Ascending aorta (tissue), 2 donors: ENCODE data around the gene TSPAN5. TPM values are rescaled to one million over a fixed set of nuclear protein-coding genes. Genes with fewer than 3 reads are reported as not detected.

ENCODE experiments used
- DNase-seq, 2 donors: peaks; one replicate each; pipeline ENCODE4 v3.0.0-alpha.2; 2019; ENCODE audit warnings: low spot score in 2 of 2
- H3K27ac ChIP-seq, 2 donors: fragments of 200-600 bp; sonication (generic); one replicate each; pipeline ENCODE4 v1.5.1; 2016 to 2017; ENCODE audit warnings: mild to moderate bottlenecking in 1 of 2
- H3K27me3 ChIP-seq: fragments of 200-600 bp; sonication (generic); one replicate; pipeline ENCODE4 v1.5.1; 2017
- H3K36me3 ChIP-seq, 2 donors: fragments of 200-600 bp; sonication (generic); one replicate each; pipeline ENCODE4 v1.5.1; 2016
- H3K4me1 ChIP-seq, 2 donors: fragments of 200-600 bp; sonication (generic); one replicate each; pipeline ENCODE4 v1.5.1; 2016 to 2017; ENCODE audit warnings: mild to moderate bottlenecking in 1 of 2
- H3K4me3 ChIP-seq, 2 donors: fragments of 200-600 bp; sonication (generic); one replicate each; pipeline ENCODE4 v1.5.1; 2016 to 2017; ENCODE audit warnings: mild to moderate bottlenecking in 1 of 2
- H3K9me3 ChIP-seq, 2 donors: fragments of 200-600 bp; sonication (generic); one replicate each; pipeline ENCODE4 v1.5.1; 2016
- intact Hi-C: fragments of 100-400 bp; cut with DNase I; formaldehyde crosslinking; loops from one replicate; pipeline ENCODE4 v1.15.1; 2023
- total RNA-seq: library from RNA; depleted of rRNA; stranded (reverse); fragments of >200 nt; gene quantifications from one replicate; pipeline ENCODE4 v1.1.0, GENCODE V29; 2016
- TF ChIP-seq, protein P1 (sequence below), 3 experiments: fragments of 200-600 bp in 2 of 3; fragments of 450-650 bp in 1 of 3; sonication (generic) in 2 of 3; IDR thresholded peaks; one replicate each; pipeline ENCODE4 v1.5.1; 2016 to 2019; ENCODE audit warnings: antibody characterized with exemption in 3 of 3, mild to moderate bottlenecking in 1 of 3, moderate library complexity in 1 of 3

The TSPAN5 gene
- total RNA-seq, 1 donor from 2014 or later, result 5.2 TPM

DNA sequence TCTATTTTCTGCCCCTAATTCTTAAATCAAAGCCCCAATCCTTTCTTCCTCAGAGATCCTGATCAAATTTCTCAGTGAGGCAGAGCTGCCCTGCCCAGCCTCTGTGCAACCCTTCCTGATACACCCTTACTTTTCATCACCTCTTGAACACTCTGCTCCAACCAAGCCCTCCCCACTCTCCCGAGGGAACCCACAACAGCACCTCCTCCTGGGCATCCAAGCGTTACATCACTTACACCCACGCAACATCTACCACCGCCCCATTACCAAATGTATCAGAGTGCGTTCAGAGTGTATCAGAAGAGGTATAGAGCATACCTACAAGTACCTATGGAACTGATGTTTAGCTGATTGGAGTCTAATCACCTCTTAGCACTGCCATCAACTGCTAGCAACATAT lies 210.8 kb downstream of the TSPAN5 start:
- H3K27ac ChIP-seq, result no peak overlapping the region
- H3K27me3 ChIP-seq, result no peaks in the 10 kb centered on the region
- intact Hi-C loops, result no loop called here
- no peak for DNase-seq
- H3K4me3 ChIP-seq, result no peak overlapping the region
- H3K36me3 ChIP-seq, result peaks cover 0 to 5% of the 10 kb centered on the region in 2 donors
- H3K4me1 ChIP-seq, result no peaks in the 10 kb centered on the region
- TF ChIP-seq, protein P1, sequence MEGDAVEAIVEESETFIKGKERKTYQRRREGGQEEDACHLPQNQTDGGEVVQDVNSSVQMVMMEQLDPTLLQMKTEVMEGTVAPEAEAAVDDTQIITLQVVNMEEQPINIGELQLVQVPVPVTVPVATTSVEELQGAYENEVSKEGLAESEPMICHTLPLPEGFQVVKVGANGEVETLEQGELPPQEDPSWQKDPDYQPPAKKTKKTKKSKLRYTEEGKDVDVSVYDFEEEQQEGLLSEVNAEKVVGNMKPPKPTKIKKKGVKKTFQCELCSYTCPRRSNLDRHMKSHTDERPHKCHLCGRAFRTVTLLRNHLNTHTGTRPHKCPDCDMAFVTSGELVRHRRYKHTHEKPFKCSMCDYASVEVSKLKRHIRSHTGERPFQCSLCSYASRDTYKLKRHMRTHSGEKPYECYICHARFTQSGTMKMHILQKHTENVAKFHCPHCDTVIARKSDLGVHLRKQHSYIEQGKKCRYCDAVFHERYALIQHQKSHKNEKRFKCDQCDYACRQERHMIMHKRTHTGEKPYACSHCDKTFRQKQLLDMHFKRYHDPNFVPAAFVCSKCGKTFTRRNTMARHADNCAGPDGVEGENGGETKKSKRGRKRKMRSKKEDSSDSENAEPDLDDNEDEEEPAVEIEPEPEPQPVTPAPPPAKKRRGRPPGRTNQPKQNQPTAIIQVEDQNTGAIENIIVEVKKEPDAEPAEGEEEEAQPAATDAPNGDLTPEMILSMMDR (IDR thresholded peaks at IDR 0.05), result no peak
- H3K9me3 ChIP-seq, result no peaks in the 10 kb centered on the region

DNA sequence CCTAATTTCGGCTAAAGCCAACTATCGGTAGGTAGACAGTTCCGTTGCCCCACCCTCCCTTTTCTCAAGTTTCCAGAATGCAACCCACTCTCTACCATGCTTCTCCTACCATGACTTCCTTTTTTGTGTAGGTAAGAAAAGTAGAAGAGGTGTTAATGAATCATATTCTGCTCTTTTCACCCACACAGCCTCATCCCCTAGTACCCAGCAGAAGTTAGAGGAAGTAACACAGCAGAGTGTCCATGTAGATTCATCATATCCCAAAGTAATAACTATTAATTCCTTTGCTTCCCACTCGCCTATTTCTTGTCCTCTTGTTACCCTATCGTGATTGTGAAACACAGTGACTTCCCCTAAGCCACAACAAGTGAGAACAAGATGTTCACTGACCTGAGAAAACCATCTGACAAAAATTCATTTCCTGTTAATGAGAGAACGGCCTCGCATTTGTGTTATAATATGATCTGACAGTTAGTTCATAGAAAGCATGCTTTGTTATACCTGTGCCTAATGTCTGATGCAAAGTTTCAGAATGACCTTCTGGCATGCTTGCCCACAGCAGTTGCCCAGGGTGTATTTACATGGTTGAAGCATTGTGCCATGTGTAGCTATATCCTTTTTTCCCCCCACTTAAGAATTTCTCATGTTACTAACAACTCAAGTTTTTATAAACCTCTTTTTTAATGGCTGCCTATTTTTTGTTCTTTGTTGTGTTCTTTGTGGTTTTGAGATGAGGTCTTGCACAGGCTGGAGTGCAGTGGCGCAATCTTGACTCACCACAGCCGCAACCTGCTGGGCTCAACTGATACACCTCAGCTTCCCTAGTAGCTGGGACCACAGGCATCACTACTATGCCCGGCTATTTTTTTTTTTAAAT lies 211.7 kb downstream of the TSPAN5 start:
- H3K9me3 ChIP-seq, result no peaks in the 10 kb centered on the region
- intact Hi-C loops, result no loop called here
- TF ChIP-seq, protein P1 (IDR thresholded peaks at IDR 0.05), result no peak
- H3K27ac ChIP-seq, result no peak overlapping the region
- H3K4me1 ChIP-seq, result no peaks in the 10 kb centered on the region
- no peaks in the 10 kb centered on the region for H3K27me3 ChIP-seq
- DNase-seq, result no peak
- peaks cover 0 to 8% of the 10 kb centered on the region in 2 donors for H3K36me3 ChIP-seq
- H3K4me3 ChIP-seq, result no peak overlapping the region

DNA sequence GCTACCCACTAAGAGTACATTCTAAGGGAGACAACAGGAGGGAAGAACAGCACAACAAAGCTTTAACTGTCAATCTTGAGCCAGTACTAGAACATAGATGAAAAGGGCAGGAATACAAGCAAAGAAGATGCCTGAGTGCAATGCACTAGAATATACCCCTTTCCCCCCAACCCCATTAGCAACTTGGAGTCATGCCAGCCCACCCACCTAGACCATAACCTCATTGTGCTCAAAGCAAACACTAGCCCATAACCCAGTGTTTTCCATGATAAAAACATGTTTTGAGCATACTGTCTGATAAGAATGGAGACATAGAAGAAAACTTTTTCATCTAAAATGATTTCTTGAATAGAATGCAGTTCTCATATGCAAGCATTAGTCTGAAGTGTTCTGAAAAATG lies 214.0 kb downstream of the TSPAN5 start:
- DNase-seq, result no peak
- no peak overlapping the region for H3K4me3 ChIP-seq
- TF ChIP-seq, protein P1 (IDR thresholded peaks at IDR 0.05), result no peak
- H3K4me1 ChIP-seq, result no peaks in the 10 kb centered on the region
- intact Hi-C loops, result no loop called here
- no peaks in the 10 kb centered on the region for H3K27me3 ChIP-seq
- no peak overlapping the region for H3K27ac ChIP-seq
- H3K9me3 ChIP-seq, result no peaks in the 10 kb centered on the region
- peaks cover 2 to 14% of the 10 kb centered on the region in 2 donors for H3K36me3 ChIP-seq

DNA sequence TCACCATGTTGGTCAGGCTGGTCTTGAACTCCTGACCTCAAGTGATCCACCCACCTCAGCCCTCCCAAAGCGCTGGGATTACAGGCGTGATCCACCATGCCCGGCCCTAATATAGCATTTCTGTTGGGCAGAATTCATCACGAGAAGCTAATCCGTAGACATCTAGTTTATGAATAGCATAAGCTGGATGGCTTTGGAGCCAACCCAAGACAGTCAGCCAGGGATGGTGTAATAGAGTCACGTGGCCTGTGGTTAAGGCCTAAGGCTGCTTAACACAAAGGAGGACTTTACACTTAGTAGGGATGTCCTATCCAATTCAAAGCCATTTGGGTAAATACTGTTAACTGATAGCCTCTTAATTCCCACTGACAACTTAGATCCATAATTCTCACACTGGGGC lies 223.6 kb downstream of the TSPAN5 start:
- intact Hi-C loops, result no loop called here
- no peaks in the 10 kb centered on the region for H3K4me1 ChIP-seq
- TF ChIP-seq, protein P1 (IDR thresholded peaks at IDR 0.05), result no peak
- H3K4me3 ChIP-seq, result no peak overlapping the region
- no peaks in the 10 kb centered on the region for H3K9me3 ChIP-seq
- H3K27me3 ChIP-seq, result no peaks in the 10 kb centered on the region
- H3K27ac ChIP-seq, result no peak overlapping the region
- peaks cover 14 to 32% of the 10 kb centered on the region in 2 donors for H3K36me3 ChIP-seq
- no peak for DNase-seq

DNA sequence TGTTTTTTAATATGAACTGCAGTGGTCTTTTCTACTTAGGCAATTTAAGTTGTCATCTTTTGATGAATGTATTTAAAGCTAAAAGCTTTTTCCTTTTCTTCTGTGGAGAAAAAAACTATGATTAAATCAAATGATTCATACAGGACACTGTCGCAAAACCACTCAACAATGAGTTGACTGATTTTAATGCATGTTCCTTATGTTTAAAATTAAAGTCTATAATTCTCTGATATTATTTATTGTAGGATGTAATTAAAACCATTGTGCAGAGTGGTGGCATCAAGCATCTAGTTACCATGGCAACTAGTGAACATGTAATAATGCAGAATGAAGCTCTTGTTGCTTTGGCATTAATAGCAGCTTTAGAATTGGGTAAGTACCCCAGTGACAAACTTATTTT lies 224.7 kb downstream of the TSPAN5 start:
- no peaks in the 10 kb centered on the region for H3K4me1 ChIP-seq
- no peaks in the 10 kb centered on the region for H3K9me3 ChIP-seq
- intact Hi-C loops, result no loop called here
- H3K4me3 ChIP-seq, result no peak overlapping the region
- no peak for DNase-seq
- H3K36me3 ChIP-seq, result peaks cover 14 to 32% of the 10 kb centered on the region in 2 donors
- TF ChIP-seq, protein P1 (IDR thresholded peaks at IDR 0.05), result no peak
- H3K27me3 ChIP-seq, result no peaks in the 10 kb centered on the region
- H3K27ac ChIP-seq, result no peak overlapping the region
